Upper lobe of left lung (tissue), 4 donors: ENCODE data around the gene F2R.

Source experiments
- POLR2A ChIP-seq, 4 donors: fragments of 450-650 bp; IDR thresholded peaks; one replicate each; pipeline ENCODE4 v1.5.1; 2016 to 2017; ENCODE audit warnings: antibody characterized with exemption in 4 of 4, mild to moderate bottlenecking in 2 of 4
- POLR2AphosphoS5 ChIP-seq, 2 donors: sonication (generic); formaldehyde crosslinking; IDR thresholded peaks; one replicate each; pipeline ENCODE4 v1.5.1; 2017; ENCODE audit warnings: antibody characterized with exemption in 2 of 2
- TF ChIP-seq, protein P1 (sequence below), 6 experiments: fragments of 450-650 bp in 4 of 6; fragments of 200-600 bp in 2 of 6; sonication (generic) in 2 of 6; IDR thresholded peaks; one replicate each; pipeline ENCODE4 v1.5.1; 2016 to 2019; ENCODE audit warnings: antibody characterized with exemption in 6 of 6

- TF ChIP-seq, protein P1, sequence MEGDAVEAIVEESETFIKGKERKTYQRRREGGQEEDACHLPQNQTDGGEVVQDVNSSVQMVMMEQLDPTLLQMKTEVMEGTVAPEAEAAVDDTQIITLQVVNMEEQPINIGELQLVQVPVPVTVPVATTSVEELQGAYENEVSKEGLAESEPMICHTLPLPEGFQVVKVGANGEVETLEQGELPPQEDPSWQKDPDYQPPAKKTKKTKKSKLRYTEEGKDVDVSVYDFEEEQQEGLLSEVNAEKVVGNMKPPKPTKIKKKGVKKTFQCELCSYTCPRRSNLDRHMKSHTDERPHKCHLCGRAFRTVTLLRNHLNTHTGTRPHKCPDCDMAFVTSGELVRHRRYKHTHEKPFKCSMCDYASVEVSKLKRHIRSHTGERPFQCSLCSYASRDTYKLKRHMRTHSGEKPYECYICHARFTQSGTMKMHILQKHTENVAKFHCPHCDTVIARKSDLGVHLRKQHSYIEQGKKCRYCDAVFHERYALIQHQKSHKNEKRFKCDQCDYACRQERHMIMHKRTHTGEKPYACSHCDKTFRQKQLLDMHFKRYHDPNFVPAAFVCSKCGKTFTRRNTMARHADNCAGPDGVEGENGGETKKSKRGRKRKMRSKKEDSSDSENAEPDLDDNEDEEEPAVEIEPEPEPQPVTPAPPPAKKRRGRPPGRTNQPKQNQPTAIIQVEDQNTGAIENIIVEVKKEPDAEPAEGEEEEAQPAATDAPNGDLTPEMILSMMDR (IDR thresholded peaks at IDR 0.05) = no peak
- TF ChIP-seq POLR2A (IDR thresholded peaks at IDR 0.05) (no peak), POLR2AphosphoS5 (IDR thresholded peaks at IDR 0.05) (no peak)
Observed at GRCh38 chr5:76703707-76704106, 12.2 kb upstream of the F2R start.
